HEK293T (cell line): ENCODE measurements around the gene ACTR5.

Experiments
- CTCF ChIA-PET: fragments of 350-600 bp; formaldehyde crosslinking; extraction: SDS; loops from one replicate; lab custom pipeline; 2021; ENCODE audit warnings: antibody characterized with exemption, inconsistent platforms; lab: Yijun Ruan, JAX
- POLR2A ChIA-PET: fragments of 350-600 bp; formaldehyde crosslinking; extraction: SDS; loops from one replicate; lab custom pipeline; 2020; ENCODE audit warnings: antibody characterized with exemption, inconsistent platforms; lab: Yijun Ruan, JAX
- DNase-seq: peaks from one replicate; pipeline ENCODE4 v3.0.0; 2012; ENCODE audit warnings: mixed read lengths; ENCODE audit errors: extremely low spot score
- ARNT ChIP-seq: fragments of 450-650 bp; IDR thresholded peaks from 2 replicates; pipeline ENCODE4 v1.6.1; 2017; ENCODE audit warnings: mild to moderate bottlenecking
- BHLHE40 ChIP-seq: fragments of 450-650 bp; IDR thresholded peaks from 2 replicates; pipeline ENCODE4 v1.6.1; 2016; ENCODE audit warnings: mild to moderate bottlenecking, moderate library complexity, borderline replicate concordance
- CTBP1 ChIP-seq: fragments of 450-650 bp; IDR thresholded peaks from 2 replicates; pipeline ENCODE4 v1.6.1; 2016; ENCODE audit warnings: borderline replicate concordance
- ELF4 ChIP-seq: fragments of 450-650 bp; IDR thresholded peaks from 2 replicates; pipeline ENCODE4 v1.6.1; 2017; ENCODE audit warnings: antibody characterized with exemption
- FOXA1 ChIP-seq: fragments of 450-650 bp; IDR thresholded peaks from 2 replicates; pipeline ENCODE4 v1.6.1; 2016; ENCODE audit warnings: mild to moderate bottlenecking
- FOXK2 ChIP-seq: fragments of 450-650 bp; IDR thresholded peaks from 2 replicates; pipeline ENCODE4 v1.6.1; 2016; ENCODE audit warnings: mild to moderate bottlenecking
- FOXM1 ChIP-seq: fragments of 450-650 bp; IDR thresholded peaks from 2 replicates; pipeline ENCODE4 v1.6.1; 2017; ENCODE audit warnings: mild to moderate bottlenecking, borderline replicate concordance
- HDGF ChIP-seq: fragments of 450-650 bp; IDR thresholded peaks from 2 replicates; pipeline ENCODE4 v1.6.1; 2017; ENCODE audit warnings: antibody characterized with exemption, borderline replicate concordance
- L3MBTL2 ChIP-seq: fragments of 450-650 bp; conservative IDR thresholded peaks from 2 replicates; pipeline ENCODE4 v1.6.1; 2016; ENCODE audit warnings: mild to moderate bottlenecking
- LEF1 ChIP-seq: fragments of 450-650 bp; IDR thresholded peaks from 2 replicates; pipeline ENCODE4 v1.6.1; 2017; ENCODE audit warnings: mild to moderate bottlenecking, borderline replicate concordance
- NFRKB ChIP-seq: fragments of 450-650 bp; IDR thresholded peaks from 2 replicates; pipeline ENCODE4 v1.6.1; 2016; ENCODE audit warnings: mild to moderate bottlenecking, moderate library complexity
- SP1 ChIP-seq: fragments of 450-650 bp; IDR thresholded peaks from 2 replicates; pipeline ENCODE4 v1.6.1; 2017
- SUZ12 ChIP-seq: fragments of 450-650 bp; IDR thresholded peaks from 2 replicates; pipeline ENCODE4 v1.6.1; 2016; ENCODE audit warnings: mild to moderate bottlenecking
- TARDBP ChIP-seq: fragments of 450-650 bp; IDR thresholded peaks from 2 replicates; pipeline ENCODE4 v1.6.1; 2016
- ZNF384 ChIP-seq: fragments of 450-650 bp; IDR thresholded peaks from 2 replicates; pipeline ENCODE4 v1.6.1; 2016
- TF ChIP-seq, protein P1 (sequence below): fragments of 450-650 bp; IDR thresholded peaks from 2 replicates; pipeline ENCODE4 v1.6.1; 2016

Gene ACTR5

GRCh38 chr20:38748861-38749149, 545 bp downstream of the ACTR5 start:
- TF ChIP-seq FOXM1 (no peak), SP1 (no peak)
- ChIA-PET CTCF (interaction anchor here (0.7 kb wide), 1 partner anchor 90 kb away, joined by 3 read pairs; no protein-coding TSS in a partner anchor), POLR2A (interaction anchor here (0.8 kb wide), 1 partner anchor 90 kb away, joined by 3 read pairs; no protein-coding TSS in a partner anchor)
- no peak for DNase-seq

GRCh38 chr20:38751360-38751976, 3.2 kb downstream of the ACTR5 start:
- DNase-seq = peak; percentile 37
- ChIA-PET CTCF (interaction anchor here (0.7 to 2.4 kb wide), 2 partner anchors 78 to 101 kb away, joined by 3 to 11 read pairs; no protein-coding TSS in a partner anchor), POLR2A (interaction anchor here (0.6 kb wide), 1 partner anchor 538 kb away, joined by 3 read pairs; no protein-coding TSS in a partner anchor)

DNA sequence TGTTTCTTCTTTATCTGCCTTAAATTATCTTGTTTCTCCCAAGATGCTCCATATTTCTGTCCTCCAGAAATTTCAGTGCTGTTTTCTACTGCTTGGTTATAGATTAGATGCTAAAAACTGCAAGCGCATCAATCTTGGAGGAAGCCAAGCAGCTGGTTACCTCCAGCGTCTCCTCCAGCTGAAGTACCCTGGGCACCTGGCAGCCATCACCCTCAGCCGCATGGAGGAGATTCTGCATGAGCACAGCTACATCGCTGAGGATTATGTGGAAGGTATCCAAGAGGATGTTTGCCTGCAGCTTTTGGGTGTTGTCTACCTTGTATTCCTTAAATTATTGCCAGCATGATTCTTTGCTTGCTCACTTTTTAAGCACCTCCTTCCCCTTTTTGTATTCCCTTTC, 3.8 kb downstream of the ACTR5 start:
- TF ChIP-seq FOXK2 = no peak
- TF ChIP-seq FOXA1 = no peak
- TF ChIP-seq NFRKB = no peak
- TF ChIP-seq SUZ12 = no peak
- no peak for TF ChIP-seq SP1
- no peak for TF ChIP-seq CTBP1
- TF ChIP-seq ZNF384 = no peak
- TF ChIP-seq TARDBP = no peak
- DNase-seq = no peak
- POLR2A ChIA-PET = no interaction called here
- CTCF ChIA-PET = interaction anchor here (0.7 to 2.4 kb wide), 4 partner anchors 21 to 104 kb away, joined by 3 to 11 read pairs (median 4); no protein-coding TSS in a partner anchor

More at GRCh38 chr20:38751360-38751976, 3.2 kb downstream of the ACTR5 start:
- TF ChIP-seq, protein P1, sequence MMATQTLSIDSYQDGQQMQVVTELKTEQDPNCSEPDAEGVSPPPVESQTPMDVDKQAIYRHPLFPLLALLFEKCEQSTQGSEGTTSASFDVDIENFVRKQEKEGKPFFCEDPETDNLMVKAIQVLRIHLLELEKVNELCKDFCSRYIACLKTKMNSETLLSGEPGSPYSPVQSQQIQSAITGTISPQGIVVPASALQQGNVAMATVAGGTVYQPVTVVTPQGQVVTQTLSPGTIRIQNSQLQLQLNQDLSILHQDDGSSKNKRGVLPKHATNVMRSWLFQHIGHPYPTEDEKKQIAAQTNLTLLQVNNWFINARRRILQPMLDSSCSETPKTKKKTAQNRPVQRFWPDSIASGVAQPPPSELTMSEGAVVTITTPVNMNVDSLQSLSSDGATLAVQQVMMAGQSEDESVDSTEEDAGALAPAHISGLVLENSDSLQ = no peak
- TF ChIP-seq ELF4 (no peak), ARNT (no peak), FOXK2 (no peak), FOXM1 (no peak), TARDBP (no peak), NFRKB (no peak), ZNF384 (no peak), SUZ12 (no peak), HDGF (no peak), L3MBTL2 (no peak)

GRCh38 chr20:38754924-38755323, 6.7 kb downstream of the ACTR5 start:
- TF ChIP-seq ARNT (no peak), L3MBTL2 (no peak), TARDBP (no peak), FOXK2 (no peak), SUZ12 (no peak), SP1 (no peak), ELF4 (no peak), HDGF (no peak), LEF1 (no peak), FOXA1 (no peak), NFRKB (no peak), ZNF384 (no peak)
- TF ChIP-seq, protein P1 = no peak
- DNase-seq = no peak
- POLR2A ChIA-PET = no interaction called here
- CTCF ChIA-PET = no interaction called here

GRCh38 chr20:38755324-38755910, 7.2 kb downstream of the ACTR5 start:
- CTCF ChIA-PET = no interaction called here
- DNase-seq = no peak
- POLR2A ChIA-PET = no interaction called here
- TF ChIP-seq LEF1 = no peak
- TF ChIP-seq SP1 = no peak
- TF ChIP-seq, protein P1 = no peak
- TF ChIP-seq NFRKB = no peak
- no peak for TF ChIP-seq ELF4
- no peak for TF ChIP-seq FOXM1
- TF ChIP-seq TARDBP = no peak
- TF ChIP-seq HDGF = no peak

DNA sequence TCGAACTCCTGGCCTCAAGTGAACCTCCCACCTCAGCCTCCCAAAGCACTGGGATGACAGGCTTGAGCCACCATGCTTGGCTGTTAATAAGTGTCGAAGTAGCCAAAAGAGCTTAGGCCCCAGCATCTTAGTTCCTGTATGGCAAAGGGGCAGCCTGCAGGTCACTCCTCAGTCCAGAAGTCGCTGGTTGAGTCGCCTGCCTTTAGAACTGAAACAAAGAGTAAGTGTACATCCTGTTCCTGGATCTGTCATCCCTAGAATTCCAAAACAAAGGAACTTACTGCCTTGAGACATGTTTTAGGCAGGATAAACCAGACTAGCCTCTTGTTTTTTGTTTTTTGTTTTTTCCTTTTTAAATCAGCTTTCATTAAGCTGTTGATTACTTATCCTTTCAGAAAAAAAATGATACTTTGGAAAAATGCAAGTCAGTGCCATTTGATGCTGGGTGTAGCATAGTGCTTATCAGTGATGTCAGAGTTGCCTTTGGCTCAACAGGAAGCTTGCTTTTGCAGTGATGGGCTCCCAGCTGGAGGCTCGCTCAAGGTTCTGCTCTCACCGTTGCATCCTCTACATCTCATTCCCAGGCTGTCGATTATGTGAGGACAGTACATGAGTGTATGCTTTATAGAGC, 9.0 kb downstream of the ACTR5 start:
- TF ChIP-seq, protein P1 = no peak
- TF ChIP-seq ARNT (no peak), ZNF384 (no peak), SP1 (no peak), L3MBTL2 (no peak), LEF1 (no peak), HDGF (no peak), FOXA1 (no peak), FOXM1 (no peak), NFRKB (no peak), TARDBP (no peak), FOXK2 (no peak), ELF4 (no peak), BHLHE40 (no peak)
- no peak for DNase-seq
- ChIA-PET POLR2A (interaction anchor here (1.2 kb wide), 1 partner anchor 9 kb away, joined by 3 read pairs; the partner anchor contains the start of gene ACTR5), CTCF (no interaction called here)
